SH-SY5Y (cell line): ENCODE data around the gene IL17RE.

ENCODE experiments used
- GATA2 ChIP-seq: IDR thresholded peaks from 2 replicates; pipeline ENCODE4 v1.6.1; 2011; ENCODE audit warnings: mild to moderate bottlenecking, low read depth, low read length
- GATA3 ChIP-seq: IDR thresholded peaks from 2 replicates; pipeline ENCODE4 v1.6.1; 2011; ENCODE audit warnings: low read depth, mild to moderate bottlenecking, low read length, moderate library complexity

- no peak for TF ChIP-seq GATA3
- no peak for TF ChIP-seq GATA2
Measured at GRCh38 chr3:9917820-9918219, 15.2 kb downstream of the IL17RE start.
